CD4-positive, alpha-beta T cell (primary cell): ENCODE data around the gene DQX1. TPM values are rescaled to one million over a fixed set of nuclear protein-coding genes. Genes with fewer than 3 reads are reported as not detected.

ENCODE experiments used
- ATAC-seq: fragments of 200-7000 bp; cut with Tn5 transposase; one replicate; pipeline ENCODE4 v1.10.0; 2022; ENCODE audit warnings: mild to moderate bottlenecking; ENCODE audit not compliant: poor library complexity
- CTCF ChIA-PET: fragments of 350-600 bp; sonication (Branson Sonifier 250); formaldehyde crosslinking; loops from one replicate; lab custom pipeline; 2021; ENCODE audit warnings: antibody characterized with exemption, inconsistent platforms; lab: Charles Lee
- POLR2A ChIA-PET: fragments of 350-600 bp; sonication (Branson Sonifier 250); formaldehyde crosslinking; loops from one replicate; lab custom pipeline; 2021; ENCODE audit warnings: antibody characterized with exemption, inconsistent platforms; lab: Charles Lee
- DNase-seq, 14 experiments: peaks; one replicate each; pipeline ENCODE4 v3.0.0-alpha.2; 2013 to 2020; ENCODE audit warnings: mixed read lengths in 2 of 14
- H3K27ac ChIP-seq, 2 donors: one replicate each; pipeline versions ENCODE4 v1.5.1 to v1.7.0; 2013; ENCODE audit warnings: low read length in 2 of 2, low read depth in 1 of 2, mild to moderate bottlenecking in 1 of 2
- H3K27me3 ChIP-seq, 2 experiments: 1 replicate in 1 of 2; 2 replicates in 1 of 2; pipeline versions ENCODE4 v1.6.1 to v1.7.0; 2013; ENCODE audit warnings: low read length in 2 of 2, control low read depth in 1 of 2, mild to moderate bottlenecking in 1 of 2, moderate library complexity in 1 of 2; ENCODE audit not compliant: insufficient read depth in 2 of 2, control insufficient read depth in 1 of 2
- H3K36me3 ChIP-seq: one replicate; pipeline ENCODE4 v1.6.1; 2013; ENCODE audit warnings: low read length, control low read depth; ENCODE audit not compliant: insufficient read depth
- H3K4me1 ChIP-seq: one replicate; pipeline ENCODE4 v1.6.1; 2013; ENCODE audit warnings: low read length, control low read depth; ENCODE audit not compliant: insufficient read depth
- H3K4me3 ChIP-seq: one replicate; pipeline ENCODE4 v1.5.1; 2013; ENCODE audit warnings: mild to moderate bottlenecking, low read length, moderate library complexity
- H3K9me3 ChIP-seq, 2 experiments: 1 replicate in 1 of 2; 2 replicates in 1 of 2; pipeline versions ENCODE4 v1.6.1 to v1.7.0; 2013; ENCODE audit warnings: low read length in 2 of 2, mild to moderate bottlenecking in 2 of 2, control low read depth in 1 of 2, moderate library complexity in 1 of 2; ENCODE audit not compliant: control insufficient read depth in 1 of 2, insufficient read depth in 1 of 2
- H3K27ac Mint-ChIP-seq: one replicate; pipeline ENCODE4 v1.8.0; 2020; ENCODE audit warnings: mixed read lengths
- H3K27me3 Mint-ChIP-seq: one replicate; pipeline ENCODE4 v1.8.0; 2021; ENCODE audit warnings: mixed read lengths
- H3K36me3 Mint-ChIP-seq: one replicate; pipeline ENCODE4 v1.8.0; 2021; ENCODE audit warnings: low read depth, mixed read lengths
- H3K4me1 Mint-ChIP-seq: one replicate; pipeline ENCODE4 v1.8.0; 2021; ENCODE audit warnings: low read depth, mixed read lengths
- H3K4me3 Mint-ChIP-seq: one replicate; pipeline ENCODE4 v1.8.0; 2020; ENCODE audit warnings: mild to moderate bottlenecking, mixed read lengths
- H3K9me3 Mint-ChIP-seq: one replicate; pipeline ENCODE4 v1.8.0; 2020; ENCODE audit warnings: mixed read lengths
- intact Hi-C, 2 experiments: fragments of 100-400 bp; cut with DNase I in 1 of 2; cut with micrococcal nuclease in 1 of 2; formaldehyde crosslinking; loops; one replicate each; pipeline versions ENCODE4 v1.15.1 to v1.9.0; 2023 to 2025; cut with DNase I, micrococcal nuclease
- total RNA-seq, 174 experiments: library from RNA in 2 of 174; stranded (reverse) in 2 of 174; gene quantifications; one replicate each; pipeline ENCODE4 v1.2.3 and lab custom pipeline; 2021 to 2026
- TF ChIP-seq, protein P1 (sequence below): fragments of 200-600 bp; IDR thresholded peaks from one replicate; pipeline ENCODE4 v1.8.0; 2022; ENCODE audit warnings: antibody characterized with exemption, mild to moderate bottlenecking

Gene DQX1
- total RNA-seq, 2 experiments from 2014 or later = 0.22 TPM; not detected in 1

DNA sequence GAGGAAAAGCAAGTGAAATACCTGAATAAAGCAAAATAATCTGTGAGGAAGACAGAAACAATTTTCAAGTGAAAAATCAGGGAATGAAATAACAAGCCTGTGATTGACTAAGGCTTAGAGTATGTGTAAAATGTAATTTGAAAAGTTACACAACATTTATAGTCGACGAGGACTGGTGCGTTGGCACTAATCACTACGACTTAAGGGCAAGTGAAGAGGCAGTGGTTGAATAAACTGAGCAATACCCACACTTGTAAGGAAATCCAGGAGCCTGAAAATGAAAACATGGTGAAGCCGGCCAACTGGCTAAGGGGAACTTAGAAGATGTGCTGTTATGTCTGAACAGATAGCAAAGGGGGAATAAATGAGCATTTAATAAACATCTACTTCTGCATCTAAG lies 41.9 kb upstream of the DQX1 start:
- Mint-ChIP-seq H3K4me3 (no peak overlapping the region), H3K27ac (no peak overlapping the region), H3K4me1 (no peaks in the 10 kb centered on the region), H3K27me3 (peaks cover 35% of the 10 kb centered on the region), H3K9me3 (no peaks in the 10 kb centered on the region), H3K36me3 (no peaks in the 10 kb centered on the region)
- ATAC-seq = no peak
- Histone ChIP-seq H3K27me3 (peaks cover 0 to 4% of the 10 kb centered on the region in 2 experiments), H3K4me1 (no peaks in the 10 kb centered on the region), H3K36me3 (no peaks in the 10 kb centered on the region), H3K4me3 (no peak overlapping the region), H3K9me3 (no peaks in the 10 kb centered on the region), H3K27ac (no peak overlapping the region)
- intact Hi-C loops = no loop called here
- TF ChIP-seq, protein P1, sequence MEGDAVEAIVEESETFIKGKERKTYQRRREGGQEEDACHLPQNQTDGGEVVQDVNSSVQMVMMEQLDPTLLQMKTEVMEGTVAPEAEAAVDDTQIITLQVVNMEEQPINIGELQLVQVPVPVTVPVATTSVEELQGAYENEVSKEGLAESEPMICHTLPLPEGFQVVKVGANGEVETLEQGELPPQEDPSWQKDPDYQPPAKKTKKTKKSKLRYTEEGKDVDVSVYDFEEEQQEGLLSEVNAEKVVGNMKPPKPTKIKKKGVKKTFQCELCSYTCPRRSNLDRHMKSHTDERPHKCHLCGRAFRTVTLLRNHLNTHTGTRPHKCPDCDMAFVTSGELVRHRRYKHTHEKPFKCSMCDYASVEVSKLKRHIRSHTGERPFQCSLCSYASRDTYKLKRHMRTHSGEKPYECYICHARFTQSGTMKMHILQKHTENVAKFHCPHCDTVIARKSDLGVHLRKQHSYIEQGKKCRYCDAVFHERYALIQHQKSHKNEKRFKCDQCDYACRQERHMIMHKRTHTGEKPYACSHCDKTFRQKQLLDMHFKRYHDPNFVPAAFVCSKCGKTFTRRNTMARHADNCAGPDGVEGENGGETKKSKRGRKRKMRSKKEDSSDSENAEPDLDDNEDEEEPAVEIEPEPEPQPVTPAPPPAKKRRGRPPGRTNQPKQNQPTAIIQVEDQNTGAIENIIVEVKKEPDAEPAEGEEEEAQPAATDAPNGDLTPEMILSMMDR = no peak
- ChIA-PET POLR2A (interaction anchor here (1.5 kb wide), 1 partner anchor 10 kb away, joined by 5 read pairs; no protein-coding TSS in a partner anchor), CTCF (no interaction called here)
- DNase-seq = no peak

DNA sequence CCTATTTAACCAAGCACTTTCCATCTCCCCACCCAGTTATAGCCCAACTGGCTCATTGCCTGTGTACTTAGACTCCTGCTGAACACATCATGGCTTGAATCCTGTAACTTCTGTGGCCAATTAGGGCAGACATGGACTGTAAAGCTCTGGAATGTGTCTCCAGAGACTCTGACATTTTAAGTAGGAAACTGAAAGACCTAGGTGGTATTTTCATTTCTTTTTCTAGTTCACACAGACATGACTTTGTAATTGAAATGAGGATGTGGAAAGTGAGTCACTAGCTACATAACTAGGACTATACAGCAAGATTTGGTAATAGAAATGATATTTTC lies 40.7 kb upstream of the DQX1 start:
- Mint-ChIP-seq H3K9me3 (no peaks in the 10 kb centered on the region), H3K4me3 (no peak overlapping the region), H3K27ac (no peak overlapping the region), H3K4me1 (no peaks in the 10 kb centered on the region), H3K27me3 (peaks cover 46% of the 10 kb centered on the region), H3K36me3 (no peaks in the 10 kb centered on the region)
- Histone ChIP-seq H3K36me3 (no peaks in the 10 kb centered on the region), H3K4me1 (no peaks in the 10 kb centered on the region), H3K4me3 (no peak overlapping the region), H3K27me3 (peaks cover 0 to 4% of the 10 kb centered on the region in 2 experiments), H3K27ac (no peak overlapping the region), H3K9me3 (no peaks in the 10 kb centered on the region)
- POLR2A ChIA-PET = interaction anchor here (0.7 to 1.5 kb wide), 2 partner anchors 9 to 241 kb away, joined by 4 to 5 read pairs; no protein-coding TSS in a partner anchor
- DNase-seq (no peak), ATAC-seq (no peak)
- CTCF ChIA-PET = no interaction called here
- intact Hi-C loops = no loop called here
- TF ChIP-seq, protein P1 = no peak

DNA sequence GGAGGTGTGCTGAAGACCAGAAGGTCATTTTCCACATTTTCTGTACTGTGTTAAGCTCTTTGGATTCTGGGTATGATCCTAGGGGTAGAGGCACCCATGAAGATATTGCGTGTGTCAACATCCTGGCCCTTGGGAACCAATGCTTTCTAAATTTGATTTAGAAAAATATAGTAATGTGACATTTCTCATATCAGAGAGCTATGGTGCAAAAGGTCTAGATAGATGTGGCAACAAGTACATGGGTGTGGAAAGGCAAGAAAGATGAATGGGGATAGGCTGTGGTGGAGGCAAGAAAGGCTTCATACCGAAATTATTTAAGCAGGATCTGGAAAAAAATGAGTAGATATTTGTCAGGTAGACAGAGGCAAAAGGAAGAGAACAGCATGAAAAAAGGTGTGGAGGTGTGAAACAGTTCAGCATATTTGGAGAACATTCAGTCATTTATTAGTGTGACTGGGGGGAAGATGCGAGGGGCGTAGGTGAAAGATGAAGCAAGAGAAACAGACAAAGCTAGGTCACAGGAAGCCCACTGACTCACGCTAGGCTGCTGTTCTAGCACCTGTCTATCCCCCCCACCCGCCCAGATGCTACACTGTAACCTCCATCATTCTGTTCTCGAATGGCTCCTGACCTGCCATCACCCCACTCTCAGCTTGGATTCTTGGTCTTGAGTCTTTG lies 40.2 kb upstream of the DQX1 start:
- ChIA-PET CTCF (no interaction called here), POLR2A (interaction anchor here (0.7 kb wide), 1 partner anchor 241 kb away, joined by 4 read pairs; no protein-coding TSS in a partner anchor)
- Histone ChIP-seq H3K9me3 (no peaks in the 10 kb centered on the region), H3K27ac (no peak overlapping the region), H3K4me1 (no peaks in the 10 kb centered on the region), H3K36me3 (no peaks in the 10 kb centered on the region), H3K4me3 (no peak overlapping the region), H3K27me3 (peaks cover 0 to 4% of the 10 kb centered on the region in 2 experiments)
- TF ChIP-seq, protein P1 = no peak
- Mint-ChIP-seq H3K27ac (no peak overlapping the region), H3K9me3 (no peaks in the 10 kb centered on the region), H3K4me3 (no peak overlapping the region), H3K4me1 (no peaks in the 10 kb centered on the region), H3K36me3 (no peaks in the 10 kb centered on the region), H3K27me3 (peaks cover 51% of the 10 kb centered on the region)
- DNase-seq = no peak
- intact Hi-C loops = no loop called here
- ATAC-seq = no peak
